ENCODE results near the gene LTB.

The LTB gene

GRCh38 chr6:31614684-31615578 lies 32.7 kb upstream of the LTB start, which contains the start of gene AIF1:
AIF1 (plus strand) TSS chr6:31615234; CDS start chr6:31615330, 96 bp downstream.
- no peak within 1 kb of the TSS for H2AFZ ChIP-seq (ENCODE audit: low read length)
- H3K9me2 ChIP-seq (ENCODE audit: low read depth, low read length), result no peaks in the 10 kb centered on the region
- H3K4me3 ChIP-seq (ENCODE audit: low read depth, low read length, poor library complexity, severe bottlenecking), result peak within 1 kb of the TSS; percentile 22
- no peaks in the 10 kb centered on the region for H3K9me3 ChIP-seq (ENCODE audit: low read length)
- H3F3A ChIP-seq (ENCODE audit: insufficient read depth, low read length), result no peaks in the 10 kb centered on the region
- TF ChIP-seq CTCF (IDR thresholded peaks at IDR 0.05; ENCODE audit: low read length) (no peak), EZH2 (IDR thresholded peaks at IDR 0.05; ENCODE audit: borderline replicate concordance, low read length) (no peak)
- H3K4me2 ChIP-seq (ENCODE audit: low read length), result peak within 1 kb of the TSS; percentile 59
- peak within 1 kb of the TSS; percentile 60 for H3K27ac ChIP-seq (ENCODE audit: low read depth, low read length, poor library complexity, severe bottlenecking)
- H3K4me1 ChIP-seq (ENCODE audit: insufficient read depth, low read length, severe bottlenecking), result peaks cover 28% of the 10 kb centered on the region
- H3K27me3 ChIP-seq (ENCODE audit: insufficient read depth, low read length), result no peaks in the 10 kb centered on the region
- no peaks in the 10 kb centered on the region for H4K20me1 ChIP-seq (ENCODE audit: insufficient read depth, low read length)
- H3K79me2 ChIP-seq (ENCODE audit: insufficient read depth, low read length), result no peaks in the 10 kb centered on the region
- no peaks in the 10 kb centered on the region for H3K36me3 ChIP-seq (ENCODE audit: insufficient read depth, low read length)
- peak within 1 kb of the TSS; percentile 43; the same call in 1 of the 2 replicates for H3K9ac ChIP-seq (ENCODE audit: low read length)

- peak overlapping the region; percentile 23 for H3K4me2 ChIP-seq (ENCODE audit: low read length)
Observed at GRCh38 chr6:31614075-31614619, 31.9 kb upstream of the LTB start.

DNA sequence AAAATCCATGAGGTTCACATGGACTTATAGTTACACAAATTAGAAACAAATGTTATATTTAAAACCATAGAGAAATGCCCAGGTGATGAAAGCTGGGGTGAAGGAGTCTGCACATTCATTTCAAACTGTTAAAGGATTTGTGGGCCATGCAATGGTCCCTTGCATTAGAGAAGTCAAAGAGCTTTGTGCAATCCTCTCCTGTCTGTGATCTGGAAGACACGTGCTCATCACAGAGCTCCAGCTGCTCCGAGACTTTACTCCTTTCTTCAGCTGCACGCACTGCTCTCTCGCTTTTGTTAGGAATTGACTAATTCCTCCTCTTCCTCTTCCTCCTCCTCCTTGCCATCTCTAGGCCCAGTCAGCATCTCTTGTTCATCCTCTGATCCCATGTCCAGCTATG lies 28.7 kb upstream of the LTB start:
- Histone ChIP-seq H3K27me3 (ENCODE audit: insufficient read depth, low read length) (no peaks in the 10 kb centered on the region), H3K9me2 (ENCODE audit: low read depth, low read length) (no peaks in the 10 kb centered on the region), H3K79me2 (ENCODE audit: insufficient read depth, low read length) (no peaks in the 10 kb centered on the region), H3K4me3 (ENCODE audit: low read depth, low read length, poor library complexity, severe bottlenecking) (no peak overlapping the region), H3F3A (ENCODE audit: insufficient read depth, low read length) (no peaks in the 10 kb centered on the region), H3K9me3 (ENCODE audit: low read length) (no peaks in the 10 kb centered on the region), H3K27ac (ENCODE audit: low read depth, low read length, poor library complexity, severe bottlenecking) (no peak overlapping the region), H3K36me3 (ENCODE audit: insufficient read depth, low read length) (no peaks in the 10 kb centered on the region), H4K20me1 (ENCODE audit: insufficient read depth, low read length) (no peaks in the 10 kb centered on the region), H2AFZ (ENCODE audit: low read length) (no peak overlapping the region), H3K9ac (ENCODE audit: low read length) (no peak overlapping the region), H3K4me2 (ENCODE audit: low read length) (no peak overlapping the region), H3K4me1 (ENCODE audit: insufficient read depth, low read length, severe bottlenecking) (peaks cover 25% of the 10 kb centered on the region)
- TF ChIP-seq CTCF (IDR thresholded peaks at IDR 0.05; ENCODE audit: low read length) (no peak), EZH2 (IDR thresholded peaks at IDR 0.05; ENCODE audit: borderline replicate concordance, low read length) (no peak)

More at GRCh38 chr6:31614075-31614619, 31.9 kb upstream of the LTB start:
- no peaks in the 10 kb centered on the region for H3K36me3 ChIP-seq (ENCODE audit: insufficient read depth, low read length)
- H3K27ac ChIP-seq (ENCODE audit: low read depth, low read length, poor library complexity, severe bottlenecking), result peak overlapping the region; percentile 60
- H2AFZ ChIP-seq (ENCODE audit: low read length), result no peak overlapping the region
- no peaks in the 10 kb centered on the region for H3F3A ChIP-seq (ENCODE audit: insufficient read depth, low read length)
- no peaks in the 10 kb centered on the region for H4K20me1 ChIP-seq (ENCODE audit: insufficient read depth, low read length)
- H3K9me2 ChIP-seq (ENCODE audit: low read depth, low read length), result no peaks in the 10 kb centered on the region
- no peak overlapping the region for H3K4me3 ChIP-seq (ENCODE audit: low read depth, low read length, poor library complexity, severe bottlenecking)
- peaks cover 32% of the 10 kb centered on the region for H3K4me1 ChIP-seq (ENCODE audit: insufficient read depth, low read length, severe bottlenecking)
- H3K9me3 ChIP-seq (ENCODE audit: low read length), result no peaks in the 10 kb centered on the region
- no peaks in the 10 kb centered on the region for H3K79me2 ChIP-seq (ENCODE audit: insufficient read depth, low read length)
- TF ChIP-seq EZH2 (IDR thresholded peaks at IDR 0.05; ENCODE audit: borderline replicate concordance, low read length), result no peak
- TF ChIP-seq CTCF (IDR thresholded peaks at IDR 0.05; ENCODE audit: low read length), result no peak
- no peaks in the 10 kb centered on the region for H3K27me3 ChIP-seq (ENCODE audit: insufficient read depth, low read length)
- H3K9ac ChIP-seq (ENCODE audit: low read length), result no peak overlapping the region; the same call in 1 of the 2 replicates
